ENCODE data around the gene TMPRSS13. TPM values are rescaled to one million over a fixed set of nuclear protein-coding genes. Genes with fewer than 3 reads are reported as not detected.

Gene TMPRSS13
- polyA plus RNA-seq, 2 of the 4 experiments (the other 2 are of a cell fraction) = not detected

GRCh38 chr11:117873828-117874125 lies 55.4 kb downstream of the TMPRSS13 start:
- Histone ChIP-seq H3K27ac (no peak overlapping the region), H3K4me2 (no peak overlapping the region), H3K4me3 (no peak overlapping the region), H3K9me3 (no peaks in the 10 kb centered on the region), H3K4me1 (no peaks in the 10 kb centered on the region)
- ATAC-seq (no peak), DNase-seq (ENCODE audit: low read depth in 1 of 2, low spot score in 1 of 2) (no peak), FAIRE-seq (no peak)
- POLR2A ChIA-PET = no interaction called here
- WGBS (ENCODE audit: missing lambda C conversion rate) = 56% methylated on average over 8 of the region's 8 CpGs
- CTCF ChIA-PET = no interaction called here
- no peak for TF ChIP-seq RARB (CRISPR knock-in tag; IDR thresholded peaks at IDR 0.05)
- no peak for TF ChIP-seq TP53 (CRISPR knock-in tag; IDR thresholded peaks at IDR 0.05)
- no peak for TF ChIP-seq CBX8 (IDR thresholded peaks at IDR 0.05)
- no peak for TF ChIP-seq HOXB13 (CRISPR knock-in tag; IDR thresholded peaks at IDR 0.05; ENCODE audit: low read depth)
- TF ChIP-seq HDAC2 (IDR thresholded peaks at IDR 0.05) = no peak
- no peak for TF ChIP-seq HOXB5 (CRISPR knock-in tag; IDR thresholded peaks at IDR 0.05)
- no peak for TF ChIP-seq CEBPB (IDR thresholded peaks at IDR 0.05)
- no peak for TF ChIP-seq MYC (IDR thresholded peaks at IDR 0.05; ENCODE audit: borderline replicate concordance, low read length)
- no peak for TF ChIP-seq MAFK (IDR thresholded peaks at IDR 0.05; ENCODE audit: partially characterized antibody)
- no peak for TF ChIP-seq KDM1A (IDR thresholded peaks at IDR 0.05; ENCODE audit: low read depth)
- no peak for TF ChIP-seq NR3C1 (IDR thresholded peaks at IDR 0.05)
- no peak for TF ChIP-seq ZSCAN20 (CRISPR knock-in tag; IDR thresholded peaks at IDR 0.05)
- TF ChIP-seq TFCP2L1 (CRISPR knock-in tag; IDR thresholded peaks at IDR 0.05) = no peak
- TF ChIP-seq CHD4 (IDR thresholded peaks at IDR 0.05; ENCODE audit: borderline replicate concordance) = no peak

GRCh38 chr11:117872975-117873827 lies 56.0 kb downstream of the TMPRSS13 start:
- Histone ChIP-seq H3K4me2 (no peak overlapping the region), H3K27ac (no peak overlapping the region), H3K4me3 (no peak overlapping the region), H3K9me3 (no peaks in the 10 kb centered on the region), H3K4me1 (no peaks in the 10 kb centered on the region)
- FAIRE-seq = no peak
- ChIA-PET POLR2A (no interaction called here), CTCF (interaction anchor here (0.8 to 1.3 kb wide), 2 partner anchors 30 to 64 kb away, joined by 3 read pairs; no protein-coding TSS in a partner anchor)
- TF ChIP-seq CHD2 (IDR thresholded peaks at IDR 0.05; ENCODE audit: low read length, partially characterized antibody) = no peak
- no peak for TF ChIP-seq MAZ (IDR thresholded peaks at IDR 0.05; ENCODE audit: borderline replicate concordance, low read depth, low read length)
- TF ChIP-seq RCOR1 (IDR thresholded peaks at IDR 0.05; ENCODE audit: low read depth, low read length) = no peak
- no peak for TF ChIP-seq JUNB (IDR thresholded peaks at IDR 0.05)
- TF ChIP-seq EHF (CRISPR knock-in tag; IDR thresholded peaks at IDR 0.05) = no peak
- TF ChIP-seq, protein P1, sequence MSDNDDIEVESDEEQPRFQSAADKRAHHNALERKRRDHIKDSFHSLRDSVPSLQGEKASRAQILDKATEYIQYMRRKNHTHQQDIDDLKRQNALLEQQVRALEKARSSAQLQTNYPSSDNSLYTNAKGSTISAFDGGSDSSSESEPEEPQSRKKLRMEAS (IDR thresholded peaks at IDR 0.05) = no peak
- no peak for TF ChIP-seq FOXS1 (CRISPR knock-in tag; IDR thresholded peaks at IDR 0.05)
- no peak for TF ChIP-seq USF2 (IDR thresholded peaks at IDR 0.05)
- TF ChIP-seq TFCP2L1 (CRISPR knock-in tag; IDR thresholded peaks at IDR 0.05) = no peak
- TF ChIP-seq, protein P2, sequence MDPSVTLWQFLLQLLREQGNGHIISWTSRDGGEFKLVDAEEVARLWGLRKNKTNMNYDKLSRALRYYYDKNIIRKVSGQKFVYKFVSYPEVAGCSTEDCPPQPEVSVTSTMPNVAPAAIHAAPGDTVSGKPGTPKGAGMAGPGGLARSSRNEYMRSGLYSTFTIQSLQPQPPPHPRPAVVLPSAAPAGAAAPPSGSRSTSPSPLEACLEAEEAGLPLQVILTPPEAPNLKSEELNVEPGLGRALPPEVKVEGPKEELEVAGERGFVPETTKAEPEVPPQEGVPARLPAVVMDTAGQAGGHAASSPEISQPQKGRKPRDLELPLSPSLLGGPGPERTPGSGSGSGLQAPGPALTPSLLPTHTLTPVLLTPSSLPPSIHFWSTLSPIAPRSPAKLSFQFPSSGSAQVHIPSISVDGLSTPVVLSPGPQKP (IDR thresholded peaks at IDR 0.05; ENCODE audit: low read depth, low read length) = no peak
- no peak for TF ChIP-seq POLR2AphosphoS2 (conservative IDR thresholded peaks at IDR 0.05; ENCODE audit: low read length)
- TF ChIP-seq KDM5A (IDR thresholded peaks at IDR 0.05) = no peak
- no peak for TF ChIP-seq ZFP36 (IDR thresholded peaks at IDR 0.05; ENCODE audit: borderline replicate concordance, partially characterized antibody)
- TF ChIP-seq POLR2A (IDR thresholded peaks at IDR 0.05; ENCODE audit: low read length) = no peak
- no peak for TF ChIP-seq NR3C1 (IDR thresholded peaks at IDR 0.05)
- no peak for TF ChIP-seq CEBPB (IDR thresholded peaks at IDR 0.05)
- no peak for TF ChIP-seq JUN (IDR thresholded peaks at IDR 0.05)
- no peak for TF ChIP-seq ZSCAN20 (CRISPR knock-in tag; IDR thresholded peaks at IDR 0.05)
- no peak for DNase-seq (ENCODE audit: low read depth in 1 of 2, low spot score in 1 of 2)
- ATAC-seq = no peak
- WGBS (ENCODE audit: missing lambda C conversion rate) = 73% methylated on average over 12 of the region's 15 CpGs

Measured in A549 (cell line).